Endothelial cell of umbilical vein (primary cell): ENCODE measurements around the gene MRPL9. TPM values are rescaled to one million over a fixed set of nuclear protein-coding genes. Genes with fewer than 3 reads are reported as not detected.

ENCODE experiments used
- BruUV-seq: library from RNA; stranded (reverse); fragments of 400-500 nt; replicated peaks from 2 replicates; lab custom pipeline; 2021; lab: Mats Ljungman, UMichigan
- CTCF ChIA-PET: fragments of 300-600, 350-600 bp; sonication (Branson Sonifier 250); formaldehyde crosslinking; loops from one replicate; lab custom pipeline; 2021; ENCODE audit warnings: antibody characterized with exemption, inconsistent platforms; lab: Charles Lee
- POLR2A ChIA-PET: fragments of 300-600, 350-600 bp; sonication (Branson Sonifier 250); formaldehyde crosslinking; loops from one replicate; lab custom pipeline; 2021; ENCODE audit warnings: antibody characterized with exemption, inconsistent platforms; lab: Charles Lee
- DNase-seq: peaks from one replicate; pipeline ENCODE4 v3.0.0-alpha.2; 2011; ENCODE audit warnings: low read depth, low spot score
- FAIRE-seq: peaks from 2 replicates; lab custom pipeline; 2011; peaks lifted over from hg19 to GRCh38; lab: Jason Lieb, UNC
- H2AFZ ChIP-seq: 2 replicates; pipeline ENCODE4 v1.6.0; 2012; ENCODE audit warnings: low read depth, low read length, control low read depth, inconsistent platforms
- H3K27ac ChIP-seq: 2 replicates; pipeline ENCODE4 v1.5.1; 2011; ENCODE audit warnings: low read depth, mild to moderate bottlenecking, control low read depth, low read length, moderate library complexity; ENCODE audit not compliant: insufficient read depth
- H3K27me3 ChIP-seq, 2 experiments: 2 replicates each; pipeline versions ENCODE4 v1.6.0 to v1.6.1; 2011; ENCODE audit warnings: low read length in 2 of 2, mixed read lengths in 1 of 2; ENCODE audit not compliant: control insufficient read depth in 2 of 2, insufficient read depth in 2 of 2
- H3K36me3 ChIP-seq, 2 experiments: 2 replicates in 1 of 2; 3 replicates in 1 of 2; pipeline ENCODE4 v1.5.1; 2011; ENCODE audit warnings: low read length in 2 of 2, mild to moderate bottlenecking in 1 of 2, moderate library complexity in 1 of 2; ENCODE audit not compliant: control insufficient read depth in 2 of 2, insufficient read depth in 2 of 2; ENCODE audit errors: extremely low read depth in 1 of 2
- H3K4me1 ChIP-seq: 3 replicates; pipeline ENCODE4 v1.5.1; 2011; ENCODE audit warnings: mild to moderate bottlenecking, low read length; ENCODE audit not compliant: control insufficient read depth, insufficient read depth; ENCODE audit errors: extremely low read depth
- H3K4me2 ChIP-seq: 2 replicates; pipeline ENCODE4 v1.6.1; 2011; ENCODE audit warnings: low read length, control low read depth, mixed read lengths; ENCODE audit not compliant: insufficient read depth
- H3K4me3 ChIP-seq, 3 experiments: fragments of 200-600 bp in 1 of 3; sonication (generic), shearing (Covaris generic) in 1 of 3; replicated peaks in 1 of 3; 2 replicates each; pipeline ENCODE4 v1.5.1; 2011 to 2016; ENCODE audit warnings: control low read depth in 3 of 3, low read length in 3 of 3, mild to moderate bottlenecking in 2 of 3, inconsistent platforms in 1 of 3, low read depth in 1 of 3, moderate library complexity in 1 of 3; ENCODE audit not compliant: insufficient read depth in 1 of 3
- H3K79me2 ChIP-seq: 2 replicates; pipeline ENCODE4 v1.6.0; 2012; ENCODE audit warnings: low read length, inconsistent platforms; ENCODE audit not compliant: control insufficient read depth, insufficient read depth
- H3K9ac ChIP-seq: replicated peaks from 2 replicates; pipeline ENCODE3; 2011; ENCODE audit warnings: low read length, control low read depth; ENCODE audit not compliant: insufficient read depth; ENCODE audit errors: extremely low read depth
- H3K9me1 ChIP-seq: replicated peaks from 3 replicates; pipeline ENCODE4 v1.6.0; 2011; ENCODE audit warnings: mild to moderate bottlenecking, low read length; ENCODE audit not compliant: control insufficient read depth, insufficient read depth; ENCODE audit errors: extremely low read depth
- H3K9me3 ChIP-seq: replicated peaks from 2 replicates; pipeline ENCODE4 v1.5.1; 2012; ENCODE audit warnings: low read length, inconsistent platforms; ENCODE audit not compliant: control insufficient read depth, insufficient read depth
- H4K20me1 ChIP-seq: replicated peaks from 2 replicates; pipeline ENCODE3; 2011; ENCODE audit warnings: mild to moderate bottlenecking, low read length; ENCODE audit not compliant: control insufficient read depth, insufficient read depth; ENCODE audit errors: extremely low read depth
- EZH2 ChIP-seq: IDR thresholded peaks from 2 replicates; pipeline ENCODE4 v1.6.1; 2012; ENCODE audit warnings: borderline replicate concordance, low read depth, mild to moderate bottlenecking, moderate library complexity, low read length, inconsistent platforms; ENCODE audit not compliant: severe bottlenecking
- FOS ChIP-seq: IDR thresholded peaks from 2 replicates; pipeline ENCODE4 v1.6.1; 2011; ENCODE audit warnings: mild to moderate bottlenecking, low read length, moderate library complexity, borderline replicate concordance; ENCODE audit not compliant: insufficient read depth
- GATA2 ChIP-seq: IDR thresholded peaks from 2 replicates; pipeline ENCODE4 v1.7.0; 2011; ENCODE audit warnings: low read depth, mild to moderate bottlenecking, moderate library complexity, mixed read lengths, low read length; ENCODE audit not compliant: insufficient read length, insufficient read depth
- JUN ChIP-seq: IDR thresholded peaks from 2 replicates; pipeline ENCODE4 v1.6.1; 2011; ENCODE audit warnings: borderline replicate concordance, low read depth; ENCODE audit not compliant: insufficient read length, insufficient read depth
- MYC ChIP-seq: IDR thresholded peaks from one replicate; pipeline ENCODE4 v1.6.1; 2011; ENCODE audit warnings: mild to moderate bottlenecking, low read depth, low read length
- POLR2A ChIP-seq: IDR thresholded peaks from 2 replicates; pipeline ENCODE4 v1.6.1; 2012; ENCODE audit warnings: low read depth, mild to moderate bottlenecking, control low read depth, low read length
- POLR2AphosphoS5 ChIP-seq: IDR thresholded peaks from 2 replicates; pipeline ENCODE4 v1.6.1; 2012; ENCODE audit warnings: low read depth, mild to moderate bottlenecking, control low read depth, low read length, moderate library complexity; ENCODE audit not compliant: insufficient read depth
- dilution Hi-C: fragments of 300-500 bp; cut with MboI; formaldehyde crosslinking; loops from one replicate; pipeline ENCODE4 v1.15.0; 2019; ENCODE audit warnings: low sequenced_read_pairs; ENCODE audit not compliant: extremely low pct_ligation_motif_present
- intact Hi-C: fragments of 100-400 bp; cut with micrococcal nuclease; formaldehyde crosslinking; loops from one replicate; pipeline ENCODE4 v1.10.0; 2022
- polyA plus RNA-seq, 4 experiments: library from polyadenylated mRNA; depleted of rRNA in 3 of 4; stranded (reverse) in 3 of 4; unstranded in 1 of 4; fragments of >200 nt; gene quantifications; 2 replicates each; pipeline versions ENCODE4 v1.2.1 to v1.2.3, GENCODE V29; 2011 to 2012; ENCODE audit warnings: missing spikeins in 1 of 4
- total RNA-seq: library from RNA; stranded (reverse); gene quantifications from 2 replicates; pipeline ENCODE4 v1.2.3, GENCODE V29; 2021
- TF ChIP-seq, protein P1 (sequence below): IDR thresholded peaks from 2 replicates; pipeline ENCODE4 v1.6.1; 2011; ENCODE audit not compliant: insufficient read depth, insufficient read length
- TF ChIP-seq, protein P2 (sequence below), 2 donors: IDR thresholded peaks; 1 replicate in 1 of 2; 2 replicates in 1 of 2; pipeline ENCODE4 v1.5.1; 2011; ENCODE audit warnings: low read length in 2 of 2, mild to moderate bottlenecking in 2 of 2, moderate library complexity in 2 of 2, control low read depth in 1 of 2, inconsistent platforms in 1 of 2, low read depth in 1 of 2; ENCODE audit not compliant: insufficient read depth in 1 of 2; ENCODE audit errors: extremely low read depth in 1 of 2

The MRPL9 gene
- total and polyA plus RNA-seq, 2 donors (not counting 3 experiments of a cell fraction or from before 2014, with no cell fraction given) = 79.1 to 112 TPM

DNA sequence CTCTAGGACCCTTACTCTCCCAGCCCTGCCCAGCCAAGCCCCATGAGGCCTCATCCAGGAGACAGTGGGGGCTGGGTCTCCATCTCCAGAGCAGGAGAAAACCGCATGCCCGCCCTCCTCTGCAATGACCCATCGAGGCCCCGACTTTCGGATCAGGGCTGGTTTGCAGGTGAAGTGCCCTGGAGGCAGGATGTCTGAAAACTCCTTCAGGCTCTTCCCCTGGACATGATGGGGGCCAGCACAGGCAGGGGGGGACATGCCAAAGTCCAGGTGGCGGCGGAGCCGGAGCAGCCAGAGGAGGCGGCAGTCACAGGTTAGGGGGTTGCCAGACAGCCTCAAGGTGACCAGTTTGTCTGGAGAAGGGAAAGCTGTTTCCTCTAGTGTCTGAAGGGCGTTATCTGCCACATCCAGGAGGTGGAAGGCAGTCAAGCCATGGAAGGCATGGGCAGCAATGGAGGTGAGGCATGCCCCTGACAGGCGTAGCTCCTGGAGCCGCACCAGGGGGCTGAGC lies 38.1 kb upstream of the MRPL9 start:
- no peak for TF ChIP-seq POLR2AphosphoS5
- TF ChIP-seq, protein P1, sequence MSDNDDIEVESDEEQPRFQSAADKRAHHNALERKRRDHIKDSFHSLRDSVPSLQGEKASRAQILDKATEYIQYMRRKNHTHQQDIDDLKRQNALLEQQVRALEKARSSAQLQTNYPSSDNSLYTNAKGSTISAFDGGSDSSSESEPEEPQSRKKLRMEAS = no peak
- no peak for TF ChIP-seq POLR2A
- no peak for TF ChIP-seq EZH2
- no peak for TF ChIP-seq JUN
- TF ChIP-seq, protein P2, sequence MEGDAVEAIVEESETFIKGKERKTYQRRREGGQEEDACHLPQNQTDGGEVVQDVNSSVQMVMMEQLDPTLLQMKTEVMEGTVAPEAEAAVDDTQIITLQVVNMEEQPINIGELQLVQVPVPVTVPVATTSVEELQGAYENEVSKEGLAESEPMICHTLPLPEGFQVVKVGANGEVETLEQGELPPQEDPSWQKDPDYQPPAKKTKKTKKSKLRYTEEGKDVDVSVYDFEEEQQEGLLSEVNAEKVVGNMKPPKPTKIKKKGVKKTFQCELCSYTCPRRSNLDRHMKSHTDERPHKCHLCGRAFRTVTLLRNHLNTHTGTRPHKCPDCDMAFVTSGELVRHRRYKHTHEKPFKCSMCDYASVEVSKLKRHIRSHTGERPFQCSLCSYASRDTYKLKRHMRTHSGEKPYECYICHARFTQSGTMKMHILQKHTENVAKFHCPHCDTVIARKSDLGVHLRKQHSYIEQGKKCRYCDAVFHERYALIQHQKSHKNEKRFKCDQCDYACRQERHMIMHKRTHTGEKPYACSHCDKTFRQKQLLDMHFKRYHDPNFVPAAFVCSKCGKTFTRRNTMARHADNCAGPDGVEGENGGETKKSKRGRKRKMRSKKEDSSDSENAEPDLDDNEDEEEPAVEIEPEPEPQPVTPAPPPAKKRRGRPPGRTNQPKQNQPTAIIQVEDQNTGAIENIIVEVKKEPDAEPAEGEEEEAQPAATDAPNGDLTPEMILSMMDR (IDR thresholded peaks at IDR 0.05; ENCODE audit: extremely low read depth in 1 of 2, insufficient read depth in 1 of 2, low read depth in 1 of 2, low read length in 2 of 2) = no peak
- TF ChIP-seq GATA2 = no peak
- TF ChIP-seq MYC = no peak
- TF ChIP-seq FOS = no peak
- dilution Hi-C loops (no loop called here), intact Hi-C loops (no loop called here)
- Histone ChIP-seq H3K79me2 (no peaks in the 10 kb centered on the region), H3K36me3 (no peaks in the 10 kb centered on the region), H3K4me3 (no peak overlapping the region), H3K9ac (no peak overlapping the region), H3K9me1 (no peaks in the 10 kb centered on the region), H3K4me2 (no peak overlapping the region), H3K27ac (no peak overlapping the region), H3K27me3 (peaks cover 7 to 8% of the 10 kb centered on the region in 2 experiments), H3K4me1 (no peaks in the 10 kb centered on the region), H2AFZ (no peak overlapping the region), H4K20me1 (no peaks in the 10 kb centered on the region), H3K9me3 (no peaks in the 10 kb centered on the region)
- BruUV-seq = no TSS peak
- ChIA-PET POLR2A (no interaction called here), CTCF (interaction anchor here (1.3 to 2.6 kb wide), 2 partner anchors 11 to 16 kb away, joined by 3 to 7 read pairs; no protein-coding TSS in a partner anchor)
- no peak for FAIRE-seq
- DNase-seq = no peak
